RCC 7860 (cell line): Measurements from ENCODE around the gene MVK.

ENCODE experiments used
- DNase-seq: peaks from one replicate; pipeline ENCODE4 v3.0.0-alpha.2; 2015; ENCODE audit warnings: low spot score
- FAIRE-seq: peaks from 2 replicates; lab custom pipeline; 2012; peaks lifted over from hg19 to GRCh38; lab: Jason Lieb, UNC

Gene MVK

GRCh38 chr12:109573029-109573913, at the start of gene MVK, which contains the start of gene MMAB:
Gene MVK, plus strand, starts transcription at chr12:109573794. Its CDS starts 1,029 bp downstream, at chr12:109574823.
Gene MMAB, minus strand, starts transcription at chr12:109573504. Its CDS starts 24 bp downstream, at chr12:109573480.
- DNase-seq: peak; percentile 97
- FAIRE-seq: peak; percentile 86

GRCh38 chr12:109524466-109525278, 48.9 kb upstream of the MVK start:
- FAIRE-seq (no peak), DNase-seq (no peak)

DNA sequence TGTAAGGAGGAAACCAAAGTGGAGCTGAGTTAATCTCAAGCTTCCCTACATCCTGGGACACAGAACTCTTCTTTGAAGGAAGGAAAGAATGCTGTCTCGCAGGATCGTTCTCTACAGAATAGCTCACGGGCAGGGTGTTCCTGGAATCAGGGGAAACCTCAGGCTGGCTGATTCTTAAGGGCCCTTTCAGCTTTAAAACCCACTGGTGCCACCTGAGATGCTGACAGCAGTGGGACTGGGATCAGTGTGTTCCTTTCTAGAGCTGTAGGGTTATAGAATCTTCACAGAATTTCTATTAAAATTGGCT, 48.4 kb upstream of the MVK start:
- FAIRE-seq (no peak), DNase-seq (no peak)

- no peak for FAIRE-seq
These were observed 46.0 kb upstream of the MVK start for GRCh38 chr12:109527489-109528123.

GRCh38 chr12:109529691-109530640, 43.6 kb upstream of the MVK start:
- DNase-seq: no peak
- FAIRE-seq: no peak

More at GRCh38 chr12:109527489-109528123, 46.0 kb upstream of the MVK start:
- no peak for DNase-seq

DNA sequence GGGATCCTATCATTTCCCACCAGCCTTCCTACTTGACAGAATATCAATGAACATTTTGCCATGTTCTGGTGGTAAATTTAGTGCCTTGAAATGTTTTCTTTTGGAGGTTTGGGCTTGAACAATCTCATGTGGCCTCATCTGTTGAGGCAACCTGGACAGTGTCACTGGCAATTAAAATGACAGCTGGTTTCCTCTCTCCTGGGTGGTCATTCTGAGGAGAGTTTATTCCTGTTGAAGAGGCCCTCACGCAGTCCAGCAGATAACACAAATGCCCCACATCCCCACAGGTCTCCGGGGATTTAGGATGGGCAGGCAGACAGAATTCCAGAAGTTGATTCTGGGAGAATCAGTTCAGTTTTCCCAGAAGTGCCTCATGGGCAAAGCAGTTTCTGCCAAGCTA, 42.2 kb upstream of the MVK start:
- no peak for FAIRE-seq
- no peak for DNase-seq

GRCh38 chr12:109532721-109533486, 40.7 kb upstream of the MVK start:
- no peak for FAIRE-seq

GRCh38 chr12:109533487-109533740, 40.2 kb upstream of the MVK start:
- FAIRE-seq: no peak
- no peak for DNase-seq

More at GRCh38 chr12:109532721-109533486, 40.7 kb upstream of the MVK start:
- no peak for DNase-seq

DNA sequence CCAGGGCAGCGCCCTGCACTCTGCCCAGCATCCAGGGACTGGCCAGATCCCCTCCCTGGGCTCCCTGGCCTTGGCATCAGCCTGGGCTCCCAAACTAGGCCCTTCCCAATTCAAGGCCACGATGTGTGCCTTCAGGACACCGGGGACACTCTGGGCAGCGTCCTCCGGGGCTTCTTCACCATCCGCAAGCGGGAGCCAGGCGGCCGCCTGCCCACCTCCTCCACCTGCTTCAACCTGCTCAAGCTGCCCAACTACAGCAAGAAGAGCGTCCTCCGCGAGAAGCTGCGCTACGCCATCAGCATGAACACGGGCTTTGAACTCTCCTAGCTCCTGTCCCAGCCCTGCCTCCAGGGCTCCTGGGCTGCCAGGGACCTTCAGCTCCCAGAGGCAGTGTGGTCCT, 39.1 kb upstream of the MVK start:
- DNase-seq: no peak

DNA sequence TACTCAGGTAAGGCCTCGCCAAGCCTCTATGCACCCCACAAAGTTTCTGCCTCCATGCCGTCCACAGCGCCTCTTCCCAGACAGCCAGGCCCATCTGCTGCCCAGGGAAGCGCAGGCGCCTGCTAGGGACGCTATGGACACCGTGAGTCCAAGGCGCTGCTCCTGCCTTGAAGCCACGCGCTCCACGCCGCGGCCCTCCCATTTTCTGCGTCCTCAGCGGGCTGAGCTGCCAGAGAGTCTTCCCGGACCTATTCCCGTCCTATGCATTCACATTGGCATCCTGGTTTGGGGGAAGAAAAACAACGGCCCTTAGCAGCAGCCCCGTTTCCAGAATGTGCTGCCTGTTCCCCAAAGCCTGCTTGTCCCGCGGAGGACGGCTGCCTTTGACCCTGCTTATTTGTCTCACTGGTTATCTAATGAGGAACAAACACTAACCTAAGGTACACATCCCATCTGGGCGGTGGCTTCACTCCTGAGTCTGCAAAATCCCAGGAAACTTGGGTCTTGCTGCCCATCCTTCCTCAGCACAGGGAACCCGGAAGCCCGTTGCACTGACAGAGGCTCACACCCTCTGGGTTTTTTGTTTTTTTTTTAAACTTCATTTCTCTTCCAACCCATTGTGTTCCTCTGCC, 38.2 kb upstream of the MVK start:
- FAIRE-seq (no peak), DNase-seq (no peak)

More for the DNA sequence above, 39.1 kb upstream of the MVK start:
- FAIRE-seq: no peak

GRCh38 chr12:109535863-109536250, 37.7 kb upstream of the MVK start:
- DNase-seq (no peak), FAIRE-seq (no peak)

DNA sequence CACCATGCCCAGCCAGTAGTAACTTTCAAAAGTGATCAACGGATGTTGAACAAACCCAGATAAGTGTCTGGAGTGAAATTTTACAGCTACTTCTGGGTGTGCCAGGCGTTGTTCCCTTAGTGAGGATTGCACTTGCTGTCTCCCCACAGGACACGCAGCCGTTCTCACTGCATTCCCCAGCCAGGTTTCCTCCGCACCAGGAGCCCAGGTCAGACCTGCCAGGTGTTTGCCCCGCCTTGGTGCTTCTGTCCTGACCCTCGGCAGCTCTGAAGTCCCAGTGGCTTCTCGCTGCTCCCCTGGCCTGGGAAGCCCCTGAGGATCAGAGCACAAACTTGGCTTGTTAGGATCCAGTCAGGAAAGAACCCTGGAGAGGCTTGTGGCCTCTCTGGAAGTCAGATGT, 36.5 kb upstream of the MVK start:
- FAIRE-seq (no peak), DNase-seq (no peak)

DNA sequence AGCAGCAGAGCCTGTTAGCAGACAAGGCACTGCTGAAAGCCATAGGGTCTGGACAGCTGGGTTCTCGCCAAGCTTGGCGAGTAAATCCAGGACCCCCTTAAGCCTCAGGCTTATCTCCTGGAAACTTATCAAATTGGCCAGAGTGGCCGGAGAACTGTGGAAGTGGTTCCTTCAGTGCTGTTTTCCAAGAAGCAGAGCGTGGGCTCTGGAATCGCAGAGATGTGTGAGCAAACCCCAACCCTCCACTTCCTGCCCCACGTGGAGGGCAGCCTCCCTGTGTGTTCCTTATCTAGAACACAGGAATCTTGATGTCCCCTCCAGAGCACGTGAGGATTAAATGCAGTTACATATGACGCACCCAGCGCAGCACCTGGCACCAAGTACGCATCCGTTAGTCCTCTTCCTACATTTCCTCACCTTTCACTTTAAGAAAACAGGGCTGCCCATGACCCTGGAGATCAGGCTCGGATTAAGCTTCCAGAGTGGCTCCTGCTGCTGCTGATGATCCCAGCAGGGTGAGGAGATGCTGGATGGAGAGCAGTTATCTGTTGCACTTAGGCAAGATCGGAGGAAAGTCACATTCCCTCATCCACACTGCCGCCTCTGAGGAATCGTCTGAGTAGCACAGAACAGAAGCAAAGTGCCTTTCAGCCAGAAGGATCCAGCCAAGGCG, 35.3 kb upstream of the MVK start:
- FAIRE-seq (no peak), DNase-seq (no peak)

- DNase-seq (peak; percentile 61), FAIRE-seq (peak; percentile 45)
These were observed 34.1 kb upstream of the MVK start for GRCh38 chr12:109539508-109539907.

DNA sequence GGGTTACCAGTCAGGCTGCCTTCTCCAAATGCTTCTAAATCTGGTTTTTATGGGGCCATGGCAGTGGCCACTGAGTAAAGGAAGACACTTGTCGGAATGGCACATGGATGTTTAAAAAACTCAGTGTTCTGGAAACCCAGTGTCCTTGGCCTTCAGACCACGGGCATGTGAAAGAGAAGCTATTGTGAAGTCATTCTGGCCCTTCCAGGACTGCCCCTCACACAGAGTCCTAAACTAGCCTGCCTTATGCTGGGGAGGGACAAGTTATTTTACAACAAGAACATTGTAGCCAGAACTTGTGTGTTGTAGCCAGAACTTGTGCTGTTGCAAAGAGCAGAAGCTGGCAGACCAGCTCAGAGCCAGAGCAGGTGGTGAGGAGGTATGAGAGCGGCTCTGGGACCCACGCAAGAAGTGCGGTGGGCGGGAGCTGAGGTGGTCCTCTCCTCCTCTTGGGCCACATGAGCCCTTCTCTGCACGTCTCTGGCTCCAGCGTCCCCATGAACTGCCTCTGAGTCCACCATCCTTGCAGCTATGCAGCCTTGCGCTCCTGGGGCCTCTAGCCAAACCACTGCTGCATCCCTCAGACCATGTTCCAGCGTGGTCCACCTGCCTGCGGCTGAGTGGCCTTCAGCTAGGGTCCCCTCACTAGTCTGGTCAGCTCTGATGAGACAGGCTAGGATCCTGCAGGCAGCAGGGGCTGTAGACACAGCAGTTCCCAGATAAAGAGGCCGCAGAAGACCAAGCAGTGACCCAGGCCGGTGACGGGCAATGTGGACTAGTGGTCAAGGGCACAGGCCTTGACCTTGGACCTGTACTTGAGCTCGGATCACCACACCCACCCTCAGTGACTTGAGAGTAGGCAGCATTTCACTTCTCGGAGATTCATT, 32.8 kb upstream of the MVK start:
- no peak for DNase-seq
- FAIRE-seq: no peak

DNA sequence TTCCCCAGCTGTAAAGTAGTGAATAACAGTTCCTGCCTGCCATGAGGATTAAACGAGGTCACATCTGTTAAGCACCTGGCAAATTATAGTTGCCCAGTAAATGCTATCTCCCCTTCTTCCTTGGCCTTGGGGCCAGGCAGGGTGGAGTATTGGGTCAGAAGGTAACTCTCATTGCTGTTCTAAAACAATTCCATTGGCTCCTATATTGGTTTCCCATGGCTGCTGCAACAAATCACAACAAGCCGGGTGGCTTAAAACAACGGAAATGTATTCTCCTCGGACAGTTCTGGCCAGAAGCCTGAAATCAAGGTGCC, 32.2 kb upstream of the MVK start:
- FAIRE-seq (no peak), DNase-seq (no peak)

DNA sequence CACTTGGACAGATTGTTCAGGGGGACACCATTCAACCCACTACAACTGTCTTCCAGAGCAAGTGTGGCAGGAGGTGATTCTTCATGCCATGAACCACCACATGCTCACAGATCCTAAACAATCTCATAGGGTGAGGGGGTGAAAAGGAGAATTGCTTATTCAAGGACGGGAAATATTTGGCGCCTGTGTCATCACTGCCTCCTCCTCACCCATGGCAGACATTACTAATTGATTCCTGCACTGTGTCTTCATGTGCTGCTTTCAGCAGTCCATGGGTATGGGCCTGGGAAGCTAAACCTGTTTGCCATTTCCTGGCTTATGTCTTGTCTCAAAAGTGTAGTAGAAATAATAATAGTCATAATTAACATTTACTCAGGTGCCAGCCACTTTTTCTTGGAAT, 31.6 kb upstream of the MVK start:
- FAIRE-seq (no peak), DNase-seq (peak; percentile 63)

- FAIRE-seq (no peak), DNase-seq (no peak)
These were observed 30.7 kb upstream of the MVK start for GRCh38 chr12:109542876-109543275.
